NCI-H345 treated with DMSO at 0.1 percent for 48 hours (cell line): ENCODE data around the gene SLC22A3.

Experiments used
- DNase-seq: peaks from one replicate; lab custom pipeline; 2025; ENCODE audit not compliant: unreplicated experiment; lab: John Stamatoyannopoulos, UW

SLC22A3 gene

DNA sequence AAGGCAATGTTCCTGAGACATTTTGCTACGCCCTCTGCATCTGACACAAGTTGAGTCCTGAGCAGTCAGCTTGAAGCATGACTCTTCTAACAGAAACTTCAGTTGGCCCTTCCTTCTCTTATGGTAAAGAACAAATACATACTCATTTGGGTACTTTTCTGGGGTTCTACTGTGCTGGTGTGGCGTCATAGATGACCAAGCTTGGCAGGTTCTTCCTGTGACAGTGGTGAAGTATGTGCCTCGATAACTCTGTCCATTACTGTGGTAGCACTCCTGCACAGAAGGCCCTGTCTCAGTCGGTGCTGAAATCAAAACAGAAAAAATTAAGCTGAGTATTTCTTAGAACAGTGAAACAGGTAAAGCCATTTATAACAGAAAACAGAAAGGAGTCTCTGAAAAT lies 152.5 kb downstream of the SLC22A3 start:
- DNase-seq: no peak
